Transverse colon (tissue), 4 donors: ENCODE results near the gene GGA1. TPM values are rescaled to one million over a fixed set of nuclear protein-coding genes. Genes with fewer than 3 reads are reported as not detected.
A peak's percentile ranks its signal among the peaks of the same experiment; 100 is the strongest.

Experiments
- DNase-seq: peaks from one replicate; pipeline ENCODE4 v3.0.0-alpha.2; 2019
- H3K27ac ChIP-seq, 4 donors: fragments of 200-600 bp; sonication (generic); 2 replicates each; pipeline ENCODE4 v1.5.1; 2016 to 2018; ENCODE audit warnings: inconsistent platforms in 4 of 4
- H3K27me3 ChIP-seq: fragments of 200-600 bp; sonication (generic); 2 replicates; pipeline ENCODE4 v1.5.1; 2017; ENCODE audit warnings: inconsistent platforms
- H3K36me3 ChIP-seq, 4 donors: fragments of 200-600 bp; sonication (generic); 2 replicates each; pipeline ENCODE4 v1.5.1; 2017 to 2019; ENCODE audit warnings: inconsistent platforms in 4 of 4
- H3K4me1 ChIP-seq, 4 donors: fragments of 200-600 bp; sonication (generic); 2 replicates each; pipeline ENCODE4 v1.5.1; 2017 to 2020; ENCODE audit warnings: inconsistent platforms in 4 of 4
- H3K4me3 ChIP-seq, 4 donors: fragments of 200-600 bp; sonication (generic); 1 replicate in 1 of 4; 2 replicates in 3 of 4; pipeline versions ENCODE4 v1.5.1 to v1.6.1; 2017 to 2019; ENCODE audit warnings: inconsistent platforms in 4 of 4
- H3K9me3 ChIP-seq, 2 donors: fragments of 200-600 bp; sonication (generic); 2 replicates each; pipeline ENCODE4 v1.5.1; 2017 to 2019; ENCODE audit warnings: inconsistent platforms in 2 of 2
- EP300 ChIP-seq: sonication (generic); formaldehyde crosslinking; IDR thresholded peaks from one replicate; pipeline ENCODE4 v1.6.1; 2017; ENCODE audit warnings: antibody characterized with exemption, low read depth
- POLR2A ChIP-seq: fragments of 450-650 bp; IDR thresholded peaks from one replicate; pipeline ENCODE4 v1.6.1; 2016; ENCODE audit warnings: antibody characterized with exemption, mild to moderate bottlenecking, moderate library complexity
- POLR2AphosphoS5 ChIP-seq, 3 donors: sonication (generic); formaldehyde crosslinking; IDR thresholded peaks; one replicate each; pipeline ENCODE4 v1.6.1; 2016; ENCODE audit warnings: antibody characterized with exemption in 3 of 3
- WGBS, 2 donors: methylation state at CpG; one replicate each; pipeline ENCODE4 v1.1.5; 2018; ENCODE audit warnings: low coverage in 1 of 2; 5-methylcytosine and 5-hydroxymethylcytosine counted together
- in situ Hi-C, 4 donors: fragments of 200-750 bp; cut with MboI; loops; one replicate each; pipeline versions ENCODE4 v1.15.0 to v1.15.1; 2017; ENCODE audit warnings: low sequenced_read_pairs in 3 of 4, low pct_ligation_motif_present in 1 of 4, low pct_unique_long_range_greater_than_20kb in 1 of 4
- intact Hi-C: fragments of 100-400 bp; cut with DNase I; formaldehyde crosslinking; loops from one replicate; pipeline ENCODE4 v1.15.1; 2023; ENCODE audit warnings: low total_unique reads
- total RNA-seq, 4 donors: library from RNA; depleted of rRNA; stranded (reverse); fragments of >200 nt; gene quantifications; one replicate each; pipeline ENCODE4 v1.1.0, GENCODE V29; 2016
- TF ChIP-seq, protein P1 (sequence below), 5 experiments: fragments of 200-600 bp in 3 of 5; fragments of 450-650 bp in 2 of 5; sonication (generic) in 3 of 5; IDR thresholded peaks; 1 replicate in 2 of 5; 2 replicates in 3 of 5; pipeline ENCODE4 v1.5.1; 2016 to 2017; ENCODE audit warnings: antibody characterized with exemption in 5 of 5, inconsistent platforms in 3 of 5, mild to moderate bottlenecking in 2 of 5, moderate library complexity in 1 of 5

GGA1 gene
- total RNA-seq, 4 donors from 2014 or later, result 60.1 to 142 (median 73.8) TPM

DNA sequence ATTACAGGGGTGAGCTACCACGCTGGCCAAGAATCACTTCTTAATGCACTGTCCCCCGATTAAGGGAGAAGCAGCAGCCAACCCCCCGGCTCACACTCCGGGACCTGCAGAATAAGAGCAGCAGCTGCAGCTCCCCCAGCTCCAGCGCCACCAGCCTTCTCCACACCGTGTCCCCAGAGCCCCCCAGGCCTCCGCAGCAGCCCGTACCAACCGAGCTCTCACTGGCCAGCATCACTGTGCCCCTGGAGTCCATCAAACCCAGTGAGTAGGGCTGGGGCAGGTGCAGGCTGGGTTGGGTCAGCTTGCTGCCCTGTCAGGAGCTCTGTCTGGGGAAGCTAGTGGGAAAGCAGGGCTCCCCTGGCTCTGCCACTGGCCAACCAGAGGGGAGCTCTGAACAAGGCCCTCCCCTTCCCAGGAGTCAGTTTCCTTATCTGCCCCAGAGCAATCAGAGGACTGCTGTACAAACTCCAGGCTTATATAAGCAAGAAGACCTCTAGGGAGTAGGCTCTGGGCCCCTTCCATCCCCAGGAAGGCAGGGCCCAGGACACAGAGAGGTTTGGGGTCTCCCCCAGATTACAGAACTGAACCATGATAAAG lies 22.3 kb downstream of the GGA1 start:
- Histone ChIP-seq H3K36me3 (no peaks in the 10 kb centered on the region), H3K4me3 (no peak overlapping the region), H3K27me3 (no peaks in the 10 kb centered on the region), H3K27ac (no peak overlapping the region), H3K4me1 (peaks cover 42 to 60% (median 51%) of the 10 kb centered on the region in 4 donors), H3K9me3 (no peaks in the 10 kb centered on the region)
- TF ChIP-seq, protein P1, sequence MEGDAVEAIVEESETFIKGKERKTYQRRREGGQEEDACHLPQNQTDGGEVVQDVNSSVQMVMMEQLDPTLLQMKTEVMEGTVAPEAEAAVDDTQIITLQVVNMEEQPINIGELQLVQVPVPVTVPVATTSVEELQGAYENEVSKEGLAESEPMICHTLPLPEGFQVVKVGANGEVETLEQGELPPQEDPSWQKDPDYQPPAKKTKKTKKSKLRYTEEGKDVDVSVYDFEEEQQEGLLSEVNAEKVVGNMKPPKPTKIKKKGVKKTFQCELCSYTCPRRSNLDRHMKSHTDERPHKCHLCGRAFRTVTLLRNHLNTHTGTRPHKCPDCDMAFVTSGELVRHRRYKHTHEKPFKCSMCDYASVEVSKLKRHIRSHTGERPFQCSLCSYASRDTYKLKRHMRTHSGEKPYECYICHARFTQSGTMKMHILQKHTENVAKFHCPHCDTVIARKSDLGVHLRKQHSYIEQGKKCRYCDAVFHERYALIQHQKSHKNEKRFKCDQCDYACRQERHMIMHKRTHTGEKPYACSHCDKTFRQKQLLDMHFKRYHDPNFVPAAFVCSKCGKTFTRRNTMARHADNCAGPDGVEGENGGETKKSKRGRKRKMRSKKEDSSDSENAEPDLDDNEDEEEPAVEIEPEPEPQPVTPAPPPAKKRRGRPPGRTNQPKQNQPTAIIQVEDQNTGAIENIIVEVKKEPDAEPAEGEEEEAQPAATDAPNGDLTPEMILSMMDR (IDR thresholded peaks at IDR 0.05), result no peak
- no peak for TF ChIP-seq POLR2AphosphoS5 (IDR thresholded peaks at IDR 0.05)
- TF ChIP-seq POLR2A, result no peak
- TF ChIP-seq EP300, result no peak
- intact Hi-C loops, result no loop called here
- WGBS, 2 donors, result 89 to 94% methylated on average over 4 to 9 of the region's 9 CpGs
- DNase-seq, result no peak
- in situ Hi-C loops, result no loop called here

DNA sequence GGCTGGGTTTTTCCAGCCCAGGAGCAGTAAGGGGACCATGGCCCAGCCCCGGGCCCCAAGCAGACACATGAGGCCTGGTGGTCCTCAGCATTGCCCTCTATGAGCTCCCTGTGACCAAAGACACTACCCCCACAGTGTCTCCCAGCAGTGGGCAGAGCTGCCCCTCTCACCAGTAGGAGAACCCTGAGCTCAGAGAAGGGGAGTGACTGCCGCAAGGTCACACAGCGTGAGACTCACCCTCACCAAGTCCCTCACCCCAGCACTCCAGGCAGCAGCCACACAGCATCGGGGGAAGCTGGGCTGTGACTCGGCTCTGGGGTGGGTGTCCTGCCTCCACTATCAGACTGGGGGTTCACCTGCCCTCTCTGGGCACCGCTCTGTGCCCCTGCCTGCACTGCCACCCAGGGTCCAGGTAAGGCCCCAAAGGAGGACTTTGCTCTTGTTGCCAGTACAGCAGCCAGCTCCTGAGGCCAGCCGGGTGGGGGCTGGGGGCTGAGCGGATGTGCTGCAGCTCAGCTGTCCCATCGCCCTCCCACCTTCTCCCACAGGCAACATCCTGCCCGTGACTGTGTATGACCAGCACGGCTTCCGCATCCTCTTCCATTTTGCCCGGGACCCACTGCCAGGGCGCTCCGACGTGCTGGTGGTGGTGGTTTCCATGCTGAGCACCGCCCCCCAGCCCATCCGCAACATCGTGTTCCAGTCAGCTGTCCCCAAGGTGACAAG lies 23.0 kb downstream of the GGA1 start:
- 93% methylated on average over 19 of the region's 19 CpGs; no CpG with 5 or more reads in 1 of the 2 donors for WGBS, 2 donors
- peaks cover 41 to 60% (median 50%) of the 10 kb centered on the region in 4 donors for H3K4me1 ChIP-seq
- in situ Hi-C loops, result no loop called here
- intact Hi-C loops, result no loop called here
- H3K27me3 ChIP-seq, result no peaks in the 10 kb centered on the region
- DNase-seq, result peak; percentile 25
- H3K4me3 ChIP-seq, result no peak overlapping the region
- TF ChIP-seq POLR2A (no peak), EP300 (no peak), POLR2AphosphoS5 (IDR thresholded peaks at IDR 0.05) (no peak)
- TF ChIP-seq, protein P1 (IDR thresholded peaks at IDR 0.05), result no peak
- no peaks in the 10 kb centered on the region for H3K36me3 ChIP-seq
- H3K9me3 ChIP-seq, result no peaks in the 10 kb centered on the region
- H3K27ac ChIP-seq, result peak overlapping the region in 1 of 4 donors; percentile 90

DNA sequence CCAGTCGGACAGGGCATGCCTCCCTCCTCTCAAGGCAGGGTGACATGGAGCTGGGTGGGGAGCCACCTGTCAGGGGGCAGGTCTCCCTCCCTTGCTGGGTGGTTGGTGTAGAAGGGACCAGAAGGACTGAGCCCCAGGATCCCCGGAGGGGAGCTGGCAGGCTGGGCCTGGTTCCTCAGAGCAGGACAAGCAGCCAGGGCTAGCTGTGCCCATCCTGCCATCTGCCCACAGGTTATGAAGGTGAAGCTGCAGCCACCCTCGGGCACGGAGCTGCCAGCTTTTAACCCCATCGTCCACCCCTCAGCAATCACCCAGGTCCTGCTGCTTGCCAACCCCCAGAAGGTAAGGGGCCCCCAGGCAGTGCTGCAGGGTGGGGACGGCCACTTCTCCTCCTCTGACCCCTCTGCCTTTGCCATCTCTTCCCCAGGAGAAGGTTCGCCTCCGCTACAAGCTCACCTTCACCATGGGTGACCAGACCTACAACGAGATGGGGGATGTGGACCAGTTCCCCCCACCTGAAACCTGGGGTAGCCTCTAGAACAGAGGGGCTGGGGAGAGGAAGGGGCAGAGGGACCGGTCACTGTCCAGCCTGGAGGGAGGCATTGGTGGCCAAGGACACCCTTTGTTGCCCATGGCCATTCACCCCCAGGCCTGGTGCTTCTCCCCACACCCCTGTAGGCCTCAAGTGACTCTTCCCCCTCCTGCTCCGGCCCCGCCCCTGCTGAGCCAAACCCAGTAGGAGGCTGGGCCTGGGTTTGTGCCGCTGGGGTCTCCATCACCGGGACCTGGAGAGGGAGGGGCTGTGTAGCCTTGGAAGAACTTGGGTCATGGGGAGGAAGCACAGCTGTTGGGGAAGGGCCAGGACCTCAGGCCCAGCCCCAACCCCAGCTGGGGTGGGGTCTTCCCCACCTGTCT lies 23.8 kb downstream of the GGA1 start:
- intact Hi-C loops (no loop called here), in situ Hi-C loops (no loop called here)
- WGBS, 2 donors, result 75 to 89% methylated on average over 5 to 14 of the region's 14 CpGs

More for the DNA sequence above, 23.8 kb downstream of the GGA1 start:
- Histone ChIP-seq H3K27me3 (no peaks in the 10 kb centered on the region), H3K9me3 (no peaks in the 10 kb centered on the region), H3K4me1 (peaks cover 41 to 60% (median 50%) of the 10 kb centered on the region in 4 donors), H3K27ac (peak overlapping the region; percentile 83 to 93 (median 88)), H3K4me3 (no peak overlapping the region), H3K36me3 (no peaks in the 10 kb centered on the region)
- TF ChIP-seq, protein P1 (IDR thresholded peaks at IDR 0.05), result no peak
- TF ChIP-seq EP300, result no peak
- TF ChIP-seq POLR2A, result no peak
- no peak for TF ChIP-seq POLR2AphosphoS5 (IDR thresholded peaks at IDR 0.05)
- DNase-seq, result no peak
